KBM-7 (cell line): ENCODE measurements around the gene EEF1AKMT2.
"Not testable (repeated sequence)": the region's sequence is repeated elsewhere in the genome, so short reads cannot be mapped to it uniquely, and the experiment has no call there.

Experiments used
- DNase-seq: peaks from one replicate; pipeline ENCODE4 v3.0.0-alpha.2; 2015
- in situ Hi-C: fragments of 300-500 bp; cut with MboI; formaldehyde crosslinking; loops from 2 replicates; pipeline ENCODE4 v1.14.3; 2020; ENCODE audit warnings: low sequenced_read_pairs, low pct_unique_long_range_greater_than_20kb, mixed read lengths

EEF1AKMT2 gene

DNA sequence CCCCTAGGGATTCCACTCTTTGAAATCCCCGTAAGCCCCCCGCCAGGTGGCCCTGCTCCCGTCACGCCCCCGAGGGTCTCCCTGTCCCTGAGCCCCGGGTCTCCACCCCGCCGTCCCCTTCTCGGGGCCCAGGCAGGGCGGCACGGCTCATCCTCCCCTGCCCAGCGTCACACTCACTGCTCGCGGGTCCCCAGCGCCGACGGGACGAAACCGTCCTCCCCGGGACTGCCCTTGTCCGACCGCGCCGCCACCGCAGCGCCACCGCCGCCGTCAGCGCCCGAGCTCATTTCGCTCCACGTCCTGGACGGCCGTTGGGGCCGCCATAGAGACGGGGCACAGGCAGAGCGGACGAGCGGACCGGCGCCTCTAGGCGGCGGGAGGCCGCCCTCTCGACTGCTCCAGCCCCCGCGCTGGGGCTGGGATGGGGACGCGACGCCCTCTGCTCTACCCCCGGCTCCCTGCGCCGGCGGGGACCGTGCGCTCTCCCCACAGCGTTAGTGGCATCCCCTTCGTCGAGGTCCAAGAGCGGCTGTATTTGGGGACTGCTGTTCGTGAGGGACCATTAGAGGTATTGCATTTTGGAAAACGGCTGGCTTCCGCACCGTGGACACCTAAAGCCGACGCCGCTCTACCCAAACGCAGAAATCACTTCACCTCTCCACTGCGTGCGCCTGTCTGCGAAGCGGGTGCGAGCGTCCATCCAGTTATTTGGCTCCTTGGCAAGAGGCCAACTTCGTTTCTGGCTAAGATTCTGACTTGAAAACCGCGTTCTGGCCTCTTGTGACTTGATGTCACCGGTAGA is at the start of gene EEF1AKMT2:
EEF1AKMT2 (minus strand) TSS at position 341 of the 802 bp plus-strand sequence; CDS start at position 287, 54 bp downstream.
- peak; percentile 93 for DNase-seq
- in situ Hi-C loops: no loop called here

DNA sequence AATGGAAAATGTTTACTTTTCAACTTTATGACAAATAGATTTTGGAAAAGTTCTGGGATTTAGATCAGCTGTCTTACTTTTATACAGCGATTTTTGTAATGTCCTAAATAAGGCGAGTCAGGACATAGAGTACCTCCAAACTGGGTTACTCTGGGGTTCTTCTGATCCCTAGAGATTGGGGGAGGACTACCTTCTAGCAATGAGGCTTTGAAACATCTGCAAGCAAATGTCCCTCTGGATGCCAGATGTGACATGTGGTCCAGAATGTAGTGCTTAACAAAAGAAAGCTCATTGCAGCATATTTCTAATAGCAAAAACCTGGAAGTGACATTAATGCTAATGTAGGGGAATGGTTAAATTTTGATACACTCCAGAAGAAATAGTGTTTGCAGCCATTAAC is 46.0 kb upstream of the EEF1AKMT2 start:
- in situ Hi-C loops: no loop called here
- no peak for DNase-seq

DNA sequence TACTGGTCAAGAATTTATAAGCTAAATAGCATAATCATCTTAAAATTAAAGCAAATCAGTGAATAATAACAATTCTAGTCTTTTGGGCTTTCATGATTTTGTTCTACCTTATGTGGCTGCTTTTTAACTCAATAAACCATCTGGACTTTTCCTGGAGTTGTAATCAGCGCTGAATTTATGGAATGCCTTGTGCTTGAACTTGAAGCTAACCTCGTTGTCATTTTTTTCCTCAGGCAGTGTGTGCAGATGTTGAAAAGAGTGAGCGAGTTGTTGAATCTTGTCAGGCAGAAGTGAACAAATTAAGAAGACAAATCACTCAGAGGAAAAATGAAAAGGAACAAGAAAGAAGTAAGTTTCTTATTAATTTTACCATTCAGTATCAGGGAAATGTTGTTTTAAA is 39.4 kb upstream of the EEF1AKMT2 start:
- DNase-seq: no peak
- in situ Hi-C loops: no loop called here

DNA sequence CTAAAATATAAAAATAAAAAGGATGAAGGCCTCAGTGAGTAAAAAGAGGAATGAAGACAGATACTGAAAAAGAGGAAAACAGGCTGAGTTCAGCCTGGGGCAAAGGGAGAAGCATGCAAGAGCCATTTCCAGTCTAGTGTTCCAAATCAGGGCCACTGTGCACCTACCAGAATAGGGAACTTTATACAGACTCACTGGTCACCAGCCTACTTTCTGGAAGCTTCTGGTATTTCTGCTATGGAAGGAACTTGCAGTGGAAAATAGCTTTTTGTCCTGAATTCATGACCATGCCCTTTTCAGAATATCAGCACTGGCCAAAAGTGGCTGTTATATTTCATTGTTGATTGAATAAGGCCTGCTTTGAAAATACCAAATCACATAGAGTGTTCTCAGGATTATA is 38.8 kb upstream of the EEF1AKMT2 start:
- in situ Hi-C loops: no loop called here
- DNase-seq: no peak

DNA sequence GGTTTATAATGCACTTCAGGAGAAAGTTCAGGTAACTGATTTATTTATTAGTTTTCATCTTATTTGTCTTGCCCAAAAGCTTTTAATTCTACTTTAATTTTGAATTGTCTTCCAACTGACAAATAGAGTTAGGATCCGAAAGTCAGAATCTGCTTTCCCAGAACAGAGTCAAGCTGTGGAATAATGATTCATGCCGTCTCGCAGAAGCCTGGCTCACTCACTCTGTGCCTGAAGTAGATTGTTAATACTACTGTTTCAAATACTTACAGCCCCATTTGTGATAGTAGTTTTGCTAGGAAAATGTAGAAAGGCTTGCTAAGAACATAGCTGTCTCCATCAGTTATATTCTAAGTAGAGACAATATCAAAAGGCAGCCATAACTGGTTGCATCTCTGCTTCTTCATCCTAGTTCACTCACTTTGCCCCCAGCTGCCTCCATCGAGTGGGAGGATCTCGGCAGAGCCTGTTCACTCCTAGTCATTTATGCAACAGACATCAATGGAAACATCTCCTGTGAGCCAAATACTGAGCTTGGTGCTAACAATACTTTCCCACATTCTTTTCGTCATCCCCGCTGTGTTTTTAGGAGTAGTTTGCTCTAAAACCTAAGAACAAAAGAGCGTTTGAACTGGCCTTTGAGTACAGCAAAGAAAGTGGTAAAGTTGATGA is 37.9 kb upstream of the EEF1AKMT2 start:
- in situ Hi-C loops: no loop called here
- no peak for DNase-seq

DNA sequence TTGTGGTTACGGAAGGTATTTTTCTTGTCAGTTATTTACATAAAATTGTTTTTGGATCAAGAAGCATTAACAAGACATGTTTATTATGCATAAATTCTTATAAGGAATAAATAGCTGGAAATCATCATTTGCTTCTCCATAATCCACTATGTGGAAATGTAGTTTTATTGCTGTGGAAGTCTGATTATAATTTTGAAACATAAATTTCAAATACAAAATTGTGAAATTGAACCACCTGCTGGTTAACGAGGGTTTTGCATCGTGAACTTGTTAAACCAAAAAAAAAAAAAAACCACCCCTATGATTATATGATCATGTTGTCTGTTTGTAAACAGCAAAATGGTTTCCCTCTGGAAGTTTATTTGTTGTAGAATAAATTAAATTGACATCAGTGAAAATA is 35.8 kb upstream of the EEF1AKMT2 start:
- peak; percentile 58 for DNase-seq
- in situ Hi-C loops: no loop called here

DNA sequence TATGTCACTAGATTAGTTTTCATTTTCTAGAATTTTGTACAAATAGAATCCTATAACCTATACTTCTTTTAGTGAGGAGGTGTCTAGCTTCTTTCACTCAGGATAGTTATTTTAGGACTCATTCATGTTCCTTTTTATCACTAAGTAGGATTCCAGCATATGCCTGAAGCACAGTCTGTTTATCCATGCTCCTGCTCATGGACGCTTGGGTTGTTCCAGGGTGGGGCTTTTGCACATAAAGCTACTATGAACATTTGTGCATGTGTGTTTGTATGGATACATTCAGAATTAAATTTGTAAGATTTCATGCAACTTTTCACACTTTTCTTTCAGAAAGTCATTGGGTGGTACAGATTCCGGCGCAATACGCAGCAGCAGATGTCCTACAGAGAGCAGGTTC is 34.6 kb upstream of the EEF1AKMT2 start:
- in situ Hi-C loops: no loop called here
- no peak for DNase-seq

DNA sequence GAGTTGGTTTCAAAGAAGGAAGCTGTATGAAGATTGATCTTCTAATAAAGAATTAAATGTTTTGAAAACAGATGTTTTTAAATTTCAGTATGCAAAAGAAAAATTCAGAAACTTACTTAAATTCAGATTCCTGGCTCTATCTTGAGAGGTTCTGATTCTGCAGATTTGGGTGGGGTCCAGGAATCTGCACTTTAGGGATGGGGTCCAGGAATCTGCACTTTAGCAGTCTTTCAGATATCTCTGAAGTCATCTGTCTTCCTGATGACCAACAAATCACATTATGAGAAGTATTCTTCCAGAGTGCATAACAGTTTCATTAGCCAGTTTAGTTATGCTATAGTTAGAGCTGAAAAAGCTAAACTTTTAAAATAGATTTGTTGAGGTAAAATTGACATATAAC is 34.0 kb upstream of the EEF1AKMT2 start:
- no peak for DNase-seq
- in situ Hi-C loops: no loop called here

DNA sequence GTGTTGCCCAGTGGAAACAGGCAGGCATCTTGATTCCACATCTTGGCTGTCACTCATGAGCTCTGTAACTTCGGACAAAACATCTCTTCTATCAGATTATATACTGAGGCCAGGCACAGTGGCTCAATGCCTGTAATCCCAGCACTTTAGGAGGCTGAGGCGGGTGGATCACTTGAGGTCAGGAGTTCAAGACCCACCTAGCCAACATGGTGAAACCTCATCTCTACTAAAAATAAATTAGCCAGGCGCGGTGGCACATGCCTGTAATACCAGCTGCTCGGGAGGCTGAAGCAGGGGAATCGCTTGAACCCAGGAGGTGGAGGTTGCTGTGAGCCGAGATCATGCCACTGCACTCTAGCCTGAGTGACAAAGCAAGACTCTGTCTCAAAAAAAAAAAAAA is 33.2 kb upstream of the EEF1AKMT2 start:
- DNase-seq, in situ Hi-C loops: not testable (repeated sequence)

DNA sequence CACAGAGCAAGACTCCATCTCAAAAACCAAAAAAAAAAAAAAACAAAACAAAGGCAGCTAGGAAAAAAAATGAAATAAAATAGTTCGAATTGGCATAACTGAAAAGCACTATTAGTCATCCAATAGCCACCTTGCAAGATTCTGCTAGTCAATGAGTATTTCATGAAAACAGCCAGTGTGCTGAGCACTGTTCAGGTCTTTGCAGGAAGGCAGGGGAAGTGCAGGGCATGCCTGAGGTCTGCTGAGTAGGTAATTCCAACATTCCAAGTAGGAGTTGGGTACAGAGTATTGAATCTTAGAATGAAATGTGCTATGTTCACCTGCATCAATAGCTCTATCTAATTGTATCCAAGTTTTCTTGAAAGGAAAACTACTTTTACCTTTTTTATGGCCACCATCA is 32.8 kb upstream of the EEF1AKMT2 start:
- in situ Hi-C loops: no loop called here
- DNase-seq: no peak

DNA sequence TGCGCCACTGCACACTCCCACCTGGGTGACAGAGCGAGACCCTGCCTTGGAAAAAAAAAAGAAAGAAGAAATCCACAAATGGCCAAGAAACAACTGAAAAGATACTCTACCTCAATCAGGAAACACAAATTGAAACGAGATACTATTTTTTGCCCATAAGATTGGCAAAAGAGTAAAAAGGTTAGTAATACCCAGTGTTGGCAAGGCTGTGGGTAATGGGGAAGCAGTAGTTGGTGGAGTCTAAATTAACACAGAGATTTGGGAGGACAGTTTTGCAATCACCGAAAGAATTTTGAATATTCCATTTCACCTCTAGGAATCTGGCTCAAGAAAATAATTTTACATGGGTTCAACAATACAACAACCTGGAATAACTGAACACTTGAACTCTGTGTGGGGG is 29.8 kb upstream of the EEF1AKMT2 start:
- in situ Hi-C loops: no loop called here
- DNase-seq: no peak

DNA sequence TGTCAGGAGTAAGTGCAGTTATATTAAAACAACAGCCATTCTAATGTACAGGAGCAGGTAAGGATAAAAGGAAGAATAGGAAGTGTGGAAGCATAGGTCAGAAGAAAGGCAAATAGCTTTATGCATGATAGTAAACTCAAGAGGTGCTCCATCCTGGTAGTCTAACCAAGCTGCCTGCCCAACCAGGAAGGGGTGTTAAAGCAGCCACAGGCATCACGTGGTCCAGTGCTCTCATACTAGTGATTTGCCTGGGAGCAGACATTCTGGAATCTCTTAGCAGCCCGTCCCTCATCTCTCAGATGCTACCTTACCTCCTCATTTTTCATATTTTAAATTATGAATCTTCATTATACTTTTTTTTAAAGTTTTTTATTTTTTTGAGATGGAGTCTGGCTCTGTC is 28.4 kb upstream of the EEF1AKMT2 start:
- DNase-seq: no peak
- in situ Hi-C loops: no loop called here

DNA sequence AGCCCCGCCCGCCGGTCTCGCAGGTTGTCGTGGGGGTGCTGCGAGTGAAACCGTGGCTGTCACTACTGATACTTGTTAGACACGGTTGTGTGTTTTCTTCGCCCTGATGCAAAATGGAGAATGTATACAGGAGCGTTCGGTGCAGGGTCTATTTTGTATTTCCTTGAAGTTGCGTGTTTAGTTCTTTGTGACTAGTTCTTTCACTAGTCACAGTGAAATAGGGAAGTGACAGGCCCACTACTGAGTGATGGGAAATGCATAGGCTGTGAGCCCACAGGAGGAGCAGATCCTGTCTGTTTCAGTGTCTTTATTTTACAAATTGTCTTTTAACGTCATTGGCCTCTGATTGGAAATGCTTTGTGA is 10.6 kb upstream of the EEF1AKMT2 start:
- peak; percentile 70 for DNase-seq
- in situ Hi-C loops: no loop called here

DNA sequence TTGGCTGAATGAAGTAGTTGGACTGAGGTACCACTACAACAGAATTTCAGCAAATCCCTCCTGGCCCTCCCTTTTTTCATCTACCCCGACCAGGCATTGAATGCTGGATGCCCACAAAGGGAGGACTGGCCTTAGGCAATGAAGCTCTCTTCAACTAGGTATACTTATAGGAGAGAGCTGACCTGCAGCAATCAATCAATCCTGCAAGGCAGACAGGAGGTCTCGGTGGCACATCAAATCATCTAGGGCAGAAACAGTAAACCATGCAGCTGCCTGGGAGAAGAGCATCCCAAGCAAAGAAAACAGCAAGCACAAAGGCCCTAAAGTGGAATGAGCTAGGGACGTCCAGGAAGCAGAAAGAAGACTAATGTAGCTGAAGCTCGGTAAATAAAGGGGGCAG is 7.5 kb upstream of the EEF1AKMT2 start:
- DNase-seq: no peak
- in situ Hi-C loops: no loop called here

DNA sequence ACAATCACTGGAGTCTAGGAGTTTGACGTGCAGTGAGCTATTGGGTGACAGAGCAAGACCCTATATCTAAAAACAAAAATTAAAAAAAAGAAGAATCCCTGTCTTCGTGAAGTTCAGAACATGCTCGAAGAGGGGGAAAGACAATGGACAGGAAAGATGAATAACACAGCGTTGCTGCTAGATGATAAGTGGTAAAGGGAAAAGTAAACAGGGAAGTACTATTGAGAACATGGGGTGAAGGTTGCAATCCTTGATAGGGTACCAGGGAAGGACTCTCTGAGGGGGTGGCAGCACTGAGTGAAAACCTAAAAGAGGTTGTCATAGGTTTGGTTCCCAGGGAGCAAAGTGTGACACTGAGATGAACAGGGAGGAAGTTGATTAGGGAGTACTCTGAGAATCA is 7.1 kb upstream of the EEF1AKMT2 start:
- in situ Hi-C loops: no loop called here
- no peak for DNase-seq

DNA sequence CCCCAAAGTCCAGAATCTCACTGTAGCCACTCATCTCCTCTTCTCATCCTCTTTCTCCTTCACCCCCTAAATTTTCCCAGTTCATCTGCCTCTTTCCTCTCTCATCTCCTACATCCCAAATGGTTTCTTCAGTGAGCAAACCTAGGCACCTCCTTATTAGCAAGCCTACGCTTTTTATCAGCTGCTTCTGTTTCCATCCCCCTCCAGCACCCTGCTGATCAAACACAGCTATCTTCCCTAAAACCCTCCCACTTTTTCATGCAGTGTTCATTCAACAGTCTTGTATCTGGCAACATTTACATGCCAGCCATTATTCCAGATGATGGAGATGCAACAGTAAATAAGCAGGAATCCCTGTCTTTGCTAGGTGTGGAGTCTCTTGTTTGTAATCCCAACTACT is 6.7 kb upstream of the EEF1AKMT2 start:
- no peak for DNase-seq
- in situ Hi-C loops: no loop called here

DNA sequence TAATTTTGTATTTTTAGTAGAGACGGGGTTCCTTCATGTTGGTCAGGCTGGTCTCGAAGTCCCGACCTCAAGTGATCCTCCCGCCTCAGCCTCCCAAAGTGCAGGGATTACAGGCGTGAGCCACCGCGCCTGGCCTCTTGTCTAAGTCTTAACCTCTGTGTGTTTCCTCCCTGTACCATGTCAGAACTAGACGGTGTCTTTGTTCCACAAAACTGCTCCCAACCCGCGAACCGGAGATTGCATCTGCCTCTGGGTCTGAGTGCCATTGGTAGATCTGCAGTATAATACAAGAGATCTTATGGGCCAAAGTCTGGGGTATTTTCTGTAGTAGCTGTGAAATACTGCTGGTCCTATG is 1.3 kb upstream of the EEF1AKMT2 start:
- in situ Hi-C loops: no loop called here
- DNase-seq: no peak

DNA sequence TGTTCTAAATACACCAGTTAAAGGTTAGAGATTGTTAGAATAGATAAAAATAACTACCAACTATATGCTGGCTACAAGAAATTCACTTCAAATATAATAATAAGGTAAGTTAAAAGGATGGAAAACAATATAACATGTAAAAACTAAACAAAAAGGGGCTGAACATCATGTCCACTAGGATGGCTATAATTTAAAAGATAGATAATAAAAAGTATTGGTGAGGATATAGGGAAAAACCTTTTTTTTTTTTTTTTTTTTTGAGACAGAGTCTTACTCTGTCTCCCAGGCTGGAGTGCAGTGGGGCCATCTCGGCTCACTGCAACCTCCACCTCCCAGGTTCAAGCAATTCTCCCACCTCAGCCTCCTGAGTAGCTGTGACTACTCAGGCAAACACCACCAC is 8.8 kb downstream of the EEF1AKMT2 start:
- in situ Hi-C loops, DNase-seq: not testable (repeated sequence)

DNA sequence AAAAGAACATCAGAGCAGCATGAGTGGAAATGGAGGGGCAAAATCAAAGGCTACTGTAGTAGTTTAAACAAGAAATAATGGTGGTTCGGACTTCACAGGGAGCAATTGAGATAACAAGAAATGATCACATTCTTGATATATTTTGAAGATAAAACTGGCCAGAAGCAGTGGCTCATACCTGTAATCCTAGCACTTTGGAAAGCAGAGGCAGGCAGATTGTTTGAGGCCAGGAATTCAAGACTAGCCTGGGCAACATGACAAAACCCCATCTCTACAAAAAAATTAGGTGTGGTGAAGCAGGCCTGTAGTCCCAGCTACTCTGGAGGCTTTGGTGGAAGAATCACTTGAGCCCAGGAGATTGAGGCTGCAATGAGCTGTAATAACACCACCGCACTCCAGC is 22.9 kb downstream of the EEF1AKMT2 start:
- in situ Hi-C loops: no loop called here

DNA sequence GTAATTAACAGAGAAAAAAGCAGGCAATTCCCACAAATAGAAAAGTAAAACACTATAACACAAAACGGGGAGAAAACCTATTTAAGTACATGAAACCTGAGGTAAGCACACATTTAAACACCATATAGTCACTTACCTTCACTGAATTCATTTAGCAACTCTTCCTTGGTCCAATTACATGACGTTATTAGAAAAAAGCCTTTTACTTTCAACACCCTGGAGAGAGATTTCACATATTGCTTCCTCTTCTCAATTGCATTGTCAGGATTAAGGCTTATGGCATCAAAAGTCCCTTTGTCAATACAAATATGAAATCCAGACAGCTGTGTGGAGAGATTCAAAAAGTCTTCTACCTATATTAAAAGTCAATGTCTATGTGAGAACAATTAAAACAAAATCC is 26.4 kb downstream of the EEF1AKMT2 start:
- DNase-seq: no peak
- in situ Hi-C loops: no loop called here

More for the DNA sequence above, 22.9 kb downstream of the EEF1AKMT2 start:
- no peak for DNase-seq

DNA sequence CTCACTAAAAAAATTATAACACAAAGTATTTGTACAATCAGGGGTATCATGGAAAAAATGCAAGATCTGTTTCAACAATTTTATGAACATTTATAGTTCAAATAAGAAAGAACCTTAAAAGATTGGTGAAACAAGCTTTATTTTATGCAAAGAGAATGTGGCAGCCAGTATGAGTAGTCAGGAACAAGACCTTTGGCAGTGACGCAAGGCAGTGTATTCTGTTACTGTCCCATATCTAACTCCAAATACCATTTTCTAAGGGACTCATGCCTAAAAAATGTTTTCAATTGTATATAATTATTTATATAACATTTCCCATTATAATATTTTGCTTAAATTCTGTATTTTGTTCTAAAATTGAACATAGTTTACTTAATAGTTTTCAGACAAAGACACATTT is 28.4 kb downstream of the EEF1AKMT2 start:
- in situ Hi-C loops: no loop called here
- DNase-seq: no peak
